Fibroblast of skin of left quadriceps (primary cell): ENCODE results near the gene PHF12.

Experiments
- DNase-seq, 2 experiments: peaks; one replicate each; pipeline ENCODE4 v3.0.0-alpha.2; 2013; ENCODE audit warnings: low read depth in 2 of 2

PHF12 gene

GRCh38 chr17:28860363-28860808, 90.9 kb downstream of the PHF12 start:
- DNase-seq, result no peak

- no peak for DNase-seq
Observed at GRCh38 chr17:28858801-28859355, 92.4 kb downstream of the PHF12 start.

GRCh38 chr17:28857905-28858800, 93.2 kb downstream of the PHF12 start:
- DNase-seq, result no peak

- DNase-seq, result no peak
Observed at GRCh38 chr17:28856028-28856574, 95.2 kb downstream of the PHF12 start.

GRCh38 chr17:28855336-28855679, 96.0 kb downstream of the PHF12 start:
- DNase-seq, result no peak
